HEK293T (cell line): Measurements from ENCODE around the gene MLXIPL.

ENCODE experiments used
- ARNT ChIP-seq: fragments of 450-650 bp; IDR thresholded peaks from 2 replicates; pipeline ENCODE4 v1.6.1; 2017; ENCODE audit warnings: mild to moderate bottlenecking
- FOXM1 ChIP-seq: fragments of 450-650 bp; IDR thresholded peaks from 2 replicates; pipeline ENCODE4 v1.6.1; 2017; ENCODE audit warnings: mild to moderate bottlenecking, borderline replicate concordance
- LEF1 ChIP-seq: fragments of 450-650 bp; IDR thresholded peaks from 2 replicates; pipeline ENCODE4 v1.6.1; 2017; ENCODE audit warnings: mild to moderate bottlenecking, borderline replicate concordance
- PKNOX1 ChIP-seq: fragments of 450-650 bp; IDR thresholded peaks from 2 replicates; pipeline ENCODE4 v1.6.1; 2016
- SP1 ChIP-seq: fragments of 450-650 bp; IDR thresholded peaks from 2 replicates; pipeline ENCODE4 v1.6.1; 2017
- ZNF384 ChIP-seq: fragments of 450-650 bp; IDR thresholded peaks from 2 replicates; pipeline ENCODE4 v1.6.1; 2016

GRCh38 chr7:73633323-73633722 is 9.0 kb upstream of the MLXIPL start:
- TF ChIP-seq FOXM1, result no peak
- TF ChIP-seq PKNOX1, result no peak
- no peak for TF ChIP-seq ZNF384
- no peak for TF ChIP-seq SP1
- no peak for TF ChIP-seq ARNT
- TF ChIP-seq LEF1, result no peak
